ENCODE data around the gene MCF2L.

DNA sequence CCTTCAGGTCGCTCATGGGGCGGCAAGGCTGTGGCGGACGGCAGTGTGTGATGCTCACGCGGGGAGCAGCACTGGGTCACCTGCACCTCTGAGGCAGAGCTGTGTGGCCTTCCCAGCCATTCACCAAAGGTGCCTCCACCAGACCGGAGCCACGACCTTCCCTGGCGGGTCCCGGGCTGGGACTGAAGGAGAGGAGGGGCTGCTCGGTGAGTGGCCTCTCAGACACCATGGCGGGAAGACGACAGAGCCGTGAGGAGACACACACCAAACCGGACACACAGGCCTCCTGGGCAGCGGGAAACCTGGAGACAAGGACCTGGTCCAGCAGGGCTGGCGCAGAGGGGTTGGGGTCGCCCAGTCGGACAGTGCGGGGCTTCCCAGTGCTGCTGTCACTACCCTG lies 7.5 kb downstream of the MCF2L start:
- TF ChIP-seq, protein P1, sequence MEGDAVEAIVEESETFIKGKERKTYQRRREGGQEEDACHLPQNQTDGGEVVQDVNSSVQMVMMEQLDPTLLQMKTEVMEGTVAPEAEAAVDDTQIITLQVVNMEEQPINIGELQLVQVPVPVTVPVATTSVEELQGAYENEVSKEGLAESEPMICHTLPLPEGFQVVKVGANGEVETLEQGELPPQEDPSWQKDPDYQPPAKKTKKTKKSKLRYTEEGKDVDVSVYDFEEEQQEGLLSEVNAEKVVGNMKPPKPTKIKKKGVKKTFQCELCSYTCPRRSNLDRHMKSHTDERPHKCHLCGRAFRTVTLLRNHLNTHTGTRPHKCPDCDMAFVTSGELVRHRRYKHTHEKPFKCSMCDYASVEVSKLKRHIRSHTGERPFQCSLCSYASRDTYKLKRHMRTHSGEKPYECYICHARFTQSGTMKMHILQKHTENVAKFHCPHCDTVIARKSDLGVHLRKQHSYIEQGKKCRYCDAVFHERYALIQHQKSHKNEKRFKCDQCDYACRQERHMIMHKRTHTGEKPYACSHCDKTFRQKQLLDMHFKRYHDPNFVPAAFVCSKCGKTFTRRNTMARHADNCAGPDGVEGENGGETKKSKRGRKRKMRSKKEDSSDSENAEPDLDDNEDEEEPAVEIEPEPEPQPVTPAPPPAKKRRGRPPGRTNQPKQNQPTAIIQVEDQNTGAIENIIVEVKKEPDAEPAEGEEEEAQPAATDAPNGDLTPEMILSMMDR (IDR thresholded peaks at IDR 0.05), result no peak
- TF ChIP-seq POLR2A (IDR thresholded peaks at IDR 0.05), result no peak
